HG02642 (cell line): ENCODE results near the gene ABLIM3.

ENCODE experiments used
- ATAC-seq: cut with Tn5 transposase; IDR thresholded peaks from one replicate; pipeline ENCODE4 v1.9.1; 2021; ENCODE audit warnings: mild to moderate bottlenecking; ENCODE audit not compliant: unreplicated experiment, poor library complexity

The ABLIM3 gene

DNA sequence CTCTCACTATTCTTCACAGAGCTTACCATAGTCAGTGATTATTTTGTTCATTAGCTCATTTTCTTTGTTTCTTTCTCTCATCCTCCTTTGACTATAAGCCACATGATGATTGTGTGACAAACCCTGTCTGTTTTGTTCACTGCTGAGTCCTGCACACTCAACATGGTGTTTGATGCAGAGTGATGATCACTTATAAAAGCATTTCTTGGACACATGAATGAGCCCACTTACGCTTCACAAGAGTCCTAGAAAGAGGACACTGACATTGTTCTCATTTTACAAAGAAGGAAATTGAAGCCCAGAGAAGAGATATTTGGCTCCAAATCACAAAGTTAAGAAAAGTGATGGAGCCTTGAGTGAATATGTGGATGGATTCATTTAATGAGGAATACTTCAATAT, 13.4 kb downstream of the ABLIM3 start:
- ATAC-seq = no peak

DNA sequence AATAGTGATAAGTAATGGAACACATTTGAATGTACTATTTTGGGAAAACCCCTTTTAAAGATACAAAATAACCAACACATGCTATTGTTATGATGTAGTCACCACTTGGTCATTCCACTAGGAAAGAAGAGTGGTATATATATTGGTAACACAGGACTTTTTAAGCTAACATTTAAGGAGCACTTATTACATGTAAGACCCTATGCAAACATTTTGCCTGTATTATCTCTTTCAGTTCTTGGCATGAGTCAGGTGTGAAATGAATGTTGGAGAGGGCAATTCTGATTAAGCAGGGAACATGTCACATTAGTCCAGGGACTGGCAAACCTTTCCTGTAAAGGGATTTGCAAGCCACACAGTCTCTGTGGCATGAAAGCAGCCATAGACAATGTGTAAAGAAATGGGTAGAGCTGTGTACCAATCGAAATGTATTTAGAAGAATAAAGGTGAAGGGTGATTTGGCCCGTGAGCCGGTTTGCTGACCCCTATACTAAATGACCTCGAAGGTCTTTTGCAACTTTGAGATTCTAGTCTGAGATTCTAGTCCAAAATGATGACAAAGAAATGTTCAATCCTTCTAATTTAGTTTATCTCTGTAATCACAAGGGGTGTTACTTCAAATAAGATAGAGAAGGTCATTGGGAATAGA, 15.3 kb downstream of the ABLIM3 start:
- ATAC-seq = no peak

DNA sequence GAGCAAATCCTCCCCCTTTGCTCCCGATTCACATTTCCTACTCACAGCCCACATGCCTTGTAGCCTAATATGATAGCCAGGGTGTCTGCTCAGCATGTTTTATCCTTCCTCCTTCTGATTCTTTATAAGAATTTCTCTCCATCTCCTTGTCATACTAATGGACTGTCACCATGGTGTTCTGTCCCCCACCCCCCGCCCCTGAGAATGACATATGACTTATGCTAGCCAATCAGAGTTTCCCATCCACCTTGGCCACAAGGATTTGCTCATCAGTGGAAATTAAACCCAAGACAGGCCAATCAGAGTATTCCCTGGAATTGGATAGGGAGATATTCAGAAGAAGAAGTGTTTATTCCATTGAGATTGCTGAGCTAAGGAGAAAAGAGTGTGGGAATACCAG, 16.0 kb downstream of the ABLIM3 start:
- no peak for ATAC-seq

DNA sequence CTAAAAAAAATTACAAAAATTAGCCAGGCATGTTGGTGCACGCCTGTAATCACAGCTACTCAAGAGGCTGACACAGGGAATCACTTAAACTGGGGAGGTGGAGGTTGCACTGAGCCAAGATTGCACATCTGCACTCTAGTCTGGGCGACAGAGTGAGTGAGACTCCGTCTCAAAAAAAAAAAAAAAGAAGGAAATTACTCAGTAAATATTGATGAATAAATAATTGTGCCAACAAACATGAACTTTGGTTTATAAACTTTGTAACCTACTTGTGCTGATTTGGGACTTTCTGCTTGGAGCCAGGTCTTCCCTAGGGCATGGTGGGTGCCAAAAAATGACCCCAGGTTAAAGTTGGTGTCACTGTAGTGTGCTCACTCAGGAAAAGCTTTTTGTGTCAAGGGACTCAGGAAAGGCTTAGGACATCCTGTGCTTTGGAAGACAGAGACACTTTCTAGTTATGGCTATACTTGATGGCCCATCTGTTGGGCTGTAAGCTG, 19.0 kb downstream of the ABLIM3 start:
- ATAC-seq = no peak

DNA sequence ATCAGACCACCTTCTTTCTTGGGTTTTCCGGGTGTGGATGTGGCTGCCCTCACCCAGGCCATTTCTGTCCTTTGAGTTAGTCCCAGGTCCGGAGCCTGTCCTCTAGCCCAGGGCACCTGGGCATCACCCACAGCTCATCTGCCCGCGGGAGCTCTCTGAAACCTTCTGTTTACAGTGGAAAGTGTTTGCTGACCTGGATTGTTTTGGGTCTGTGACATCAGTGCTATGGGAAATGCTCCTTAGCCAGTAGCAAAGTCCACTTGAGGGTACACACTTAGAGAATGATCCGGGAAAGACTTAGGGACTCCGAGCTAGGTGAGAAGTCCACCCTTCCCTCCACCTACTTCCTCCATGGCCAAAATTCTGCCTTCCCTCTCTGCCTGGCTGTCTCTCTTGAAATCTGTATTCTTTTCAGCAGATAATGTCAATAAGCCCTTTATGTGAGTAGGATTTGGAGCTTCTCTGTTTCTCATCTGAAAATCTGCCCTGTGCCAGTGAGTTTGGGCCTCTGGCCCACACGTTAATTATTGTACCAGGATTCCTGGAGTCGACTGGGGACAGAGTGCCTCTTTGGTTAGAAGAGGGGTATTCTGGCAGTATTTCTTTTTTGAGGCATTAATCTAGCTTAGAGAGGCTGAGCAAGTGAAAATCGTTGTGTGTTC, 19.9 kb downstream of the ABLIM3 start:
- no peak for ATAC-seq

DNA sequence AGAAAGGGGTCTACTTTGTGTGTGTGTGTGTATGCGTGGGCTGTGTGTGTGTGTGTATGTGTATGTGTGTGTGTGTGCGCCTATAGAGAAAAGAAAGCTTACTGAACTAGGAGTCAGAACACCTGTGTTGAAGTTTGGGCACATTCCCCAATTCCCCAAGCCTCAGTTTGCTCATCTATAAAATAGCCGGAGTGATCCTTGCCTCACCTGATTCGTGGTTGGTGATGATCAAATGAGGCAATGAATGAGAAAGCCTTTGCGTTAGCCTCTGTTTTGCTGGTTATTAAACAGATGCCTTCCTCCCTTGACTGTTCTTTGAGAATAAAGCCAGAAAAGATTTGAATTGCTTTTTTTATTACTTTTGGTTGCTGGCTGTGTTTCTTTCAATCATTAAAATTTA, 20.6 kb downstream of the ABLIM3 start:
- no peak for ATAC-seq

DNA sequence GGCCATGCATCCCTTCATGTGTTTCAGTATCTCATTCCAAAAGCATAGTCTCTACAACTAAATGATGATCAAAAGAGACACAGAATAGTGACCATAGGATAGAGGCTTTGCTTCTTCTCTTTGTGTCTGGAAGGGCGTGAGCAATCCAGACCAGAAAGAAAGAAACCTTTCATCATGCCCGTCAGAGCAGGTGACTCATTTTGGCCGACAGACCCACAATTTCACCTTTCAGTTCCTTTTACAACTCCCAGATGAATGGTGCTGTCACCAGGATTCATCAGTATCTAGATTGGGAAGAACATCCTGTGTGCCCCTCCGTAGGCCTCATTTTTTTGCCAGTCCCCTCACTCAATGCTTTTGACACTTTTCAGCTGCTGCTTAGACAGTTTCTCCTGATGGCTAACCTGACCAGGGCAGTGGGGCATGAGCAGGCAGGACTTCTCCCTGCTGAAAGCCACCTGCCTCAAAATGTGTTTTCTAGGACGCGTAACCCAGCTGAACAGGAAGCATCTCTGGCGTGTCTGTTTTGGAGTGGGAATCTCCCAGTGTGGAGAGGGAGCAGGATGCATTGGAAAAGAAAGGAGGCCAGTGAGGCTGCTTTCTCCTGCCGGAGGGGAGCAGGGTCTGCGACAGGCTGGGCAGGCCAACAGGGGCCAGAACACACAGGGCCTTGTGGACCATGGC, 21.2 kb downstream of the ABLIM3 start:
- peak; percentile 72 for ATAC-seq

DNA sequence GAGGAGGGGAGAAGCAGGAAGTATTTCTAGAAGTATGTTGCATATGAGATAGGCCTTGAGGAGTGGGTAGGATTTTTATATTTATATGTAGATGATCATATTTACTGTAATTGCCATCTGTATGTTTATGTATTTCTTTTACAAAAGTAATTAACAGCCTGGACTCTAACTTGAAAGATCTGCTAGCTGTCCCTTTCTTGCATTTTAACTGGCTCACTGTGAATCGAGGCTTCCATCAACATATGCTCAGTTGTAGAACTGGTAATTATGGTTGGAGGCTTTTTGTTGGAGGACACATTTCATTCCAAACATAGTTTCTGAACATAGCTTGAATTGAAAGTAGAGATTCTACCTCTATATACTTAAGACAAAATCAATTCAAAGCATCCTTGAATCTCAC, 23.4 kb downstream of the ABLIM3 start:
- no peak for ATAC-seq

DNA sequence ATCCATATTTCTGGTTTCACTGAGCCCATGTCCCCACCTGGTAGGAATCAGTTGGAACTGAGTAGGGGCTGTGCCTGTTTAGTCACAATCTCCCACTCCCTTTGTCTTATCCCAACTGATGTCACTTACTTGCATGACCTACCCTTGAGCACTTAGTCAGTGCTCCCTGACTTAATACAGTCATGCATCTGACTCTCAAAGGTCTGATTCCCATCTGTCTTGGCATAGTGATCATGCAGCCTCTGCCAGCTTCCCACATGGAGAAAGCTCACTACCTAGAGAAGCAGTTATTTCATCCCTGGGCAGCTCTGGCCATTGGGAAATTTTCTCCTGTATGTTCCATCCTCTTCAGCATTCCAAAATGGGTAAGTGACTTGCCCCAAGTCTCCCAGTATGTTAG, 24.8 kb downstream of the ABLIM3 start:
- no peak for ATAC-seq

DNA sequence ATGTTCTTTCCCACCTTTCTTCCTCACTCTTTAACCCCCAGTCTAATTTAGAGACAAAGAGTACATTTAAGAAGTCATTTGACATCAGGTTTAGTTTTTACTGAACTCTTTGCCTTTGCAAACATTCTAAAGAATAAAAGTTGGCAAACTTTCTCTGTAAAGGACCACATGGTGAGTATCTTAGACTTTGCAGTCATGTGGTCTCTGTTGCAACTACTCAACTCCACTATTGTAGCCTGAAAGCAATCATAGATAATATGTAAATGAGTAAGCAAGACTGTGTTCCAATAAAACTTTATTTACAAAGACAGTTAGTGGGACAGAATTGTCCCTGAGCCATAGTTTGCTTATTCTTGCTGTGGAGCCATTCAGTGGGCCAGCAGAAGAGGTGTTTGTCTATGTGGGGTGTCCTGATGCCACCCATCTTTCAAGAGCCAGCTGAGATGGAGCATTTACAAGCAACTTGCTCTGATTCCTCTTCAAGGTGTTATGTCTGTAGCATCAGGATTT, 25.4 kb downstream of the ABLIM3 start:
- no peak for ATAC-seq

DNA sequence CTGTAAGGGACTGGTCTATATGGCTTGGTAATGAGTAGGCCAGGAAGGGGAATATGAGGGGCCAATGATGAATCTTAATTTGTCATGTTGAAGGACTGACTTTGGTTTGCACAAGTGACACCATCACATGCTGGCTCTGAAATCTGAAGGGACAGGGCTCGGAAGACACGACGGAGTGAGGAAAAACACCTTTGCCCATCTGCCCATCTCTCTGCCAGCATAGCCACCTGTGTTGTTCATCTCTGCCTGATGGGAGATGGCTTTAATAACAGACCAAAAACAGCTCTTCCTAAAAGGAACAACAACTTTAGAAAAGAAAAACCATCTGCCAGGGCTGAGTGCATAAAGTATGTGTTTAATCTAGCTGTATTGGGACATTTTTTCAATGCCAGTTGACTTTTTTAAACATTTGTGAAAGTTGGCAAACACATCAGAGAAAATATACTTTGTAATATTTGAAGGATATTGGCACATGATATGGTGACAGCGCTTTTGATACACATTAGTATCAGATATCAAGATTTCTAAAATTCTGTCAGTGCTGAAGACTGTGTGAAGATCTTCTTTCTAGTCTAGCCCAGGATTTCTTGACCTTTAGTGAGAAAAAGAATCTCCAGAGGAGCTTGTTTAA, 27.1 kb downstream of the ABLIM3 start:
- no peak for ATAC-seq

DNA sequence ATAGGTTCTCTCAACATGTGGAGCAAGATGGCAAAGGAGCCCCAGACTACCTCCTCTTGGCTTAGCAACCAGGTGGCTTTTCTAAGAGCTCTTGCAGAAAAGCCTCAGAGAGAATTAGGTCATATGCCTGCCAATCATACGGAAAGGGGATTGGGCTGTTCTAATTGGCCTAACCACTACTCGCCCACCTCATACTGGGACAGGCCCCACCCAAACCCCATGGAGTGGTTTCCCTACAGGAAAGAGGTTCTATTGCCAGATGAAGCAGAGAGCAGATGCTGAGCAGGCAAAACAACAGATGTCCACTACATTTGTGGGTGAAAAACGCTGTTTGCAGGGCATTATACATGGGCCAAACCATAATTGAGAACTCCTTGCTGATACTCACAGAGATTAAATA, 29.0 kb downstream of the ABLIM3 start:
- no peak for ATAC-seq

DNA sequence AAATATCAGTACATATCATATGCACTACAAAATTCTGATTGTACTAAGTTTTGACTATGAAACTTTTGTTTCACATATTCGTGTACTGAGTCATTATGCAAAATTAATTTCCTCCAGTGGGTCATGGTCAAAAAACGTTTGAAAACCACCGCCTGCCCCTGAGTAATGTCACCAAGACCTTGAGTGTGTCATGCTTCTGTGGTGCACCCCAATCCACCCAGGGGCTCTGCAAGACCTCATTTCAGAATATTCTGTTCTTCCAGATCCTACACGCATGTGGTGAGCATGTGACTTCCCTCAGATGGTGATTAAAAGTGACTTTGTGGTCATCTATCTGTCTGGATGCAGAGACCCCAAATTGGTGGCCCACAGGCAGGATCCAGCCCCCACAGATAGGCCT, 31.0 kb downstream of the ABLIM3 start:
- ATAC-seq = peak; percentile 73

DNA sequence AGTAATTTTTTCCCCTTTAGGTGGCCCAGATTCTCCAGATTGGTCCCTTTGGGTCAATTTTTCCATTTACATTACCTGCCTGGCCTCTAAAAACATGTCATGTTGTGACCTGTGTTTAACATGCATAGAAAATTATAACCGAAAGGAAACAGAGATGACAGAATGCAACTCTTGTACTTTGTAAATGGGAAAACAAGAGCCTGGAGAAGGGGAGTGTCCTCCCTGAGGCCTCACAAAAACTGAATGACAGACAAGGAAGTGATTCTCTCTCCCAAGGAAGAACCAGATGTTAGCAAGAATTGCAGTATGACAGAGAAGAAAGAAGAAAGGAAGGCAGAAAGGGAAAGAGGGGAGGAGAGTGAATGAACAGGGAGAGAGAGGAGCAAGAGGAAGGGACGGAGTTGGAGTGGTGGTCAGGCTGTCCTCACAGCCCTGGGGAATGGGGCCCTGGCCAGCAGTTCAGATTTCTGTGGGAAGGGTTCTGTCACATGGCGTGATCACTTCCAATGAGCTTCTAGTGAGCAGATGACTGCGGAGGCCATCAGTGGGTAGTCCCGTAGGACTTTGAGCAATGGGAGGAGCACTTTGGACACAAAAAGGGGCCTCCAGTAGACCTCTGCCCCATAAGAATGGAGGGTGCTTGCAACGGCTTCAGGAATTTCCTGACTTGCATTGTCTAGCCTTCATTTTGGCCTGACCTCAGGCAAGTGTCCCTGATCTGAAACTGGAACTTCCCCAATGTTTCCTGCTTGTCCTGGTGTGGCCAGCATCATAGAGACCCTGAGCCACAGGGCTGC, 31.6 kb downstream of the ABLIM3 start:
- no peak for ATAC-seq

DNA sequence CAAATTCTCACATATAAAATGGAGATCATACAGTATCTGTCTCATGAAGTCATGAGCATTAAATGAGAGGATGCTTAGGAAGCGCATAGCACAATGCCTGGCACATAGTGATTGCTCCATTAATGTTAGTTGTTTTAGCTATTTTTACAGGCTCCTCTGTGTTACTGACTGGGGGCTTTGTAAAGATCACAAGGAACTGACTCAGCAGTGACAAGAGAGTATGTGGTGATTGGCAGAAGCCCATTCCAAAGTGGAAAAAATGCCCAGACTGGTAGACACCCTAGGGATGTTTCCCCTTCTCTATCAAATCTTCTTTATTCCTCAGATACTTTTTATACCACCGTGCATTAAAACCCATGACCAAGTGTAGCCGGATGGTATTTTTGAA, 33.5 kb downstream of the ABLIM3 start:
- no peak for ATAC-seq

DNA sequence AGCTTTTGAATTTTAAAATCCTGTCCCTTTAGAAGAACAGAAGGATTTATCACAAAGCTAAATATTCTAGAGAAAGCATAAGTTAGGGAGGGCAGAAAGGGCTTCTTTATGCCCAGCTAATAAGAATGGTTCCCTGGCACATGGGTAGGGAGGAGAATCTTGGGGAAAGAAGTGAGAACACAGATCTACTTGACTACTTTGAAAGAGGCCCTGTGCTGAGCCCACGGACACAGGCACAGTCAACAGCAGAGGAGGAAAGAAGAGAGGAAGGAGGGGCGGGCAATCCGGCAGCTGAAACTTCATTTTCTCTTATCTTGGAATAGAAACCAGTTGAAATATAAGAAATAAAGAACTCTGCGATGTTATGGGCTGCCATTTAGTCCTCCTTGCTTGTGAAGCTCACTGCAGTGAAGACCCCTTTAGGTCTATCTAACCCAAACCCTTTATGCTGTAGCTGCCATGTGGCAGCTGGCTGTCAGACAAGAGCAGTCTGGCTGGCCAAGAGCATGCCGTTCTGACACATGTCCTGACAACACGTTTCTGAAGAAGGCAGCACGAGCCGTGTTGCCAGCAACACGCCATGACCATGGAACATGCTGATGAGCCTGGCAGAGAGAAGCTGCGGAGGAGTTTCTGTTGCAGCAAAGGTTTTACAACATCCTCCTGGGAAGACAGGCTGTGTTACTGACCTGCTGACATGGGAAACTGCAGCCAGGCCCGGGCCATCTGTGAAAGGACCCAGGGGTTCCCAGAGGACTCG, 34.2 kb downstream of the ABLIM3 start:
- no peak for ATAC-seq

DNA sequence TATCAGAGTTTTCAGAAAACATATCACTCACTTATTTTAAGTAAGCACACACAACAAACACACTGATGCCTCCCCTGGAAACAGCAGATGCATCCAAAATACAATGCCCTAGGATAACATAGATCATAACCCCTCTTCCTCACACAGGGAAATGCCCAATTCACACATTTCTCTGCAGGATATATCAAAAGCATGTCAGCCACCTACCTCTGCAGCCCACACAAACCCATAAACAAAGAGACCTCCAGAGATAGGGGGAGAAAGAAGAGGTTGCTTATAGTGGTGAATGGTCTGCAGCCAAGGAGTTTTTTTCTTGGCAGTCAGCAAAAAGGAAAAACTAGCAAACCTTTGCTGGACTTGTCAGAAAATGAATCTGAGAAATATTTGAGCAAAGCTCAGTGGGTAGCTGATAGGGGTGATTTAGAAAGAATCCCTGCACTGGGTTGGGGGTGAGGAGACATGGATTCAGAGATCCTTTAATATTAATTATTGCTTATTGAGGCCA, 36.1 kb downstream of the ABLIM3 start:
- no peak for ATAC-seq

DNA sequence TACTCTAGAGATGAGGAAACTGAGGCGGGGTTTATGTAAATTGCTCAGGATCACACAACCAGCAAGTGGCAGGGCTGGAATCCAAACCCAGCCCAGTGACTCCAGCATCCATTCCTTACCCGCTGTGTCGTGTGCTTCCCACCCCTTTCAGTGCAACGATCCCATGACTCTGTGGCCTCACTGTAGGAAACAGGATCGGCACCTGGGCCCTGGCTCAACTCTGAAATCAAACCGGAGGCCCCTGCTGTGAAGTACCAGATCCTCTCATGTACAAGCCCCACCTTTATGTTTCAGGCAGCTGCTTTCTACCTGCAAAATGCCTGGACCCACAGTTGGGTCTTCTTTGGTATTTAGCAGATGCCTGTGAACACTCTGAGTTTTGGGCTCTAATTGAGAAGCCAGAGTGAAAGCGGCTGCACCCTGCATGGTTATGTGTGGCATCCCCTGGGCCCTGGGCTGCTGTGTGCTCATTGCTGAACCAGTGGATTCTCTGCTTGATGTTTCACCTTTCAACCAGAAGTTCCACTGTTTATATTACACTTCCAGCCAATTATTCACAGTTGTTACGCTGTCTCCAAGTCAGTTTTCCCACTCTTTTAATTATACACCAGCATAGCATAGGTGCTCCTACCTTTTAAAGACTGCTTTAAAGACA, 36.7 kb downstream of the ABLIM3 start:
- ATAC-seq = no peak

DNA sequence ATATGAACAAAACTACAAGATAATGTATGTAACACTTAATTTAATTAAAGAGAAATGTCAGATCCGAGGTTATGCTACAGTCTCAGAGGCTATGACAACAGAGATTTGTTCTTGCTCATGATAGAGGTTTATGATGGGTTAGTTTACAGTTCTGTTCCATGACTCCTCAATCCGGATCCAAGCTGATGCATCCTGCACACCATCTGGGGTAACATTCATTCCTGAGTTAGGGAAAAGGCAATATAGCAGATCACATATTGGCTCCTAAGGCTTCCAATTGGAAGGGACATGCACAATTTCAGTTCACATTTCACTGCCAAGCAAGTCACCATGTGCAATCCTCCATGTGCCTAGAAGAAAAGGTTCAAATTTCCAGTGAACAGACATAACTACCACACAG, 40.4 kb downstream of the ABLIM3 start:
- no peak for ATAC-seq
